MM.1S (cell line): Measurements from ENCODE around the gene GLRX2.

Source experiments
- DNase-seq: peaks from one replicate; pipeline ENCODE4 v3.0.0-alpha.2; 2015
- H2AFZ ChIP-seq: fragments of 300-600 bp; sonication (generic); 2 replicates; pipeline ENCODE4 v1.6.0; 2016; ENCODE audit warnings: antibody characterized with exemption, low read length
- H3F3A ChIP-seq: fragments of 300-600 bp; sonication (generic); 2 replicates; pipeline ENCODE4 v1.6.1; 2016; ENCODE audit warnings: mild to moderate bottlenecking, antibody characterized with exemption, low read length, moderate library complexity, mixed read lengths; ENCODE audit not compliant: insufficient read depth
- H3K27ac ChIP-seq: fragments of 300-600 bp; sonication (generic); 2 replicates; pipeline ENCODE4 v1.5.1; 2016; ENCODE audit warnings: mild to moderate bottlenecking, low read length
- H3K27me3 ChIP-seq: fragments of 300-600 bp; sonication (generic); replicated peaks from 2 replicates; pipeline ENCODE4 v1.6.0; 2016; ENCODE audit warnings: low read length; ENCODE audit not compliant: insufficient read depth
- H3K36me3 ChIP-seq: fragments of 300-600 bp; sonication (generic); replicated peaks from 2 replicates; pipeline ENCODE4 v1.6.1; 2016; ENCODE audit warnings: mild to moderate bottlenecking, low read length, mixed read lengths; ENCODE audit not compliant: insufficient read depth
- H3K4me1 ChIP-seq: fragments of 300-600 bp; sonication (generic); 2 replicates; pipeline ENCODE4 v1.6.1; 2016; ENCODE audit warnings: low read length, mixed read lengths
- H3K4me2 ChIP-seq: fragments of 300-600 bp; sonication (generic); 2 replicates; pipeline ENCODE4 v1.6.0; 2016; ENCODE audit warnings: low read depth, low read length
- H3K4me3 ChIP-seq: fragments of 300-600 bp; sonication (generic); 2 replicates; pipeline ENCODE4 v1.5.1; 2016; ENCODE audit warnings: low read length, mixed read lengths
- H3K79me2 ChIP-seq: fragments of 300-600 bp; sonication (generic); 2 replicates; pipeline ENCODE4 v1.6.1; 2016; ENCODE audit warnings: mixed run types, low read length, mixed read lengths
- H3K9ac ChIP-seq: fragments of 300-600 bp; sonication (generic); 2 replicates; pipeline ENCODE4 v1.6.1; 2016; ENCODE audit warnings: low read length, mixed read lengths
- H3K9me2 ChIP-seq: fragments of 300-600 bp; sonication (generic); replicated peaks from 2 replicates; pipeline ENCODE4 v1.6.1; 2016; ENCODE audit warnings: mild to moderate bottlenecking, low read length, mixed read lengths; ENCODE audit not compliant: insufficient read depth
- H3K9me3 ChIP-seq: fragments of 300-600 bp; sonication (generic); replicated peaks from 2 replicates; pipeline ENCODE4 v1.6.1; 2016; ENCODE audit warnings: mild to moderate bottlenecking, low read length, mixed read lengths; ENCODE audit not compliant: insufficient read depth
- H4K20me1 ChIP-seq: fragments of 300-600 bp; sonication (generic); 2 replicates; pipeline ENCODE4 v1.6.1; 2016; ENCODE audit warnings: mild to moderate bottlenecking, low read length, moderate library complexity, mixed read lengths; ENCODE audit not compliant: insufficient read depth
- EZH2 ChIP-seq: fragments of 300-600 bp; sonication (generic); optimal IDR thresholded peaks from 2 replicates; pipeline ENCODE3; 2017; ENCODE audit warnings: low read depth, mild to moderate bottlenecking, antibody characterized with exemption, low read length, mixed read lengths
- EZH2phosphoT487 ChIP-seq: fragments of 300-600 bp; sonication (generic); IDR thresholded peaks from 2 replicates; pipeline ENCODE4 v1.6.1; 2018; ENCODE audit warnings: antibody characterized with exemption, low read length
- TF ChIP-seq, protein P1 (sequence below): fragments of 300-600 bp; sonication (generic); IDR thresholded peaks from 2 replicates; pipeline ENCODE4 v1.5.1; 2016; ENCODE audit warnings: antibody characterized with exemption, low read length, mixed read lengths

Gene GLRX2

DNA sequence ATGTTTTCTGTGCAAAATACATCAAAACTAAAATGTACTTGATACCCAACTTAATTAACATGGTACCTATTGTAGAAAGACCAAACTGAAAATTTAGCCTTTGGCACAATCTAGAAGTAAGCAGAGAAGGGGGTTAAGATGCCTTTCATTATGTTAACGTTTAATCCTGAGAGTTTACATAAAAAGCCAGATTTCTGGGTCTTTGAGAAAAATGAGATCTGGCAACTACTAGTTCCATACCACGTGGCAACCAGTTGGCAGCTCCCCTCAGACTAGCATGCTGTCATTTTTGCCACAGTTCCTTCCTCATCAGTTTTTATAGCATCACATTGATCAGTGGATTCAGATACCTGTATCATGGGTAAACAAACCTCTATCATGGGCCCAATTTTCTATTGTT is 44.3 kb downstream of the GLRX2 start:
- Histone ChIP-seq H3K4me1 (peaks cover 20% of the 10 kb centered on the region; the same call in 1 of the 2 replicates), H4K20me1 (no peaks in the 10 kb centered on the region), H3F3A (peaks cover 18% of the 10 kb centered on the region), H3K9ac (peak overlapping the region; percentile 94; the same call in 1 of the 2 replicates), H3K27me3 (no peaks in the 10 kb centered on the region), H3K27ac (no peak overlapping the region), H3K4me3 (peak overlapping the region; percentile 89), H3K36me3 (no peaks in the 10 kb centered on the region), H3K79me2 (peaks cover 95% of the 10 kb centered on the region), H3K4me2 (peak overlapping the region; percentile 65), H2AFZ (no peak overlapping the region), H3K9me3 (no peaks in the 10 kb centered on the region), H3K9me2 (no peaks in the 10 kb centered on the region)
- peak; percentile 16 for DNase-seq
- TF ChIP-seq EZH2, result no peak
- no peak for TF ChIP-seq EZH2phosphoT487
- TF ChIP-seq, protein P1, sequence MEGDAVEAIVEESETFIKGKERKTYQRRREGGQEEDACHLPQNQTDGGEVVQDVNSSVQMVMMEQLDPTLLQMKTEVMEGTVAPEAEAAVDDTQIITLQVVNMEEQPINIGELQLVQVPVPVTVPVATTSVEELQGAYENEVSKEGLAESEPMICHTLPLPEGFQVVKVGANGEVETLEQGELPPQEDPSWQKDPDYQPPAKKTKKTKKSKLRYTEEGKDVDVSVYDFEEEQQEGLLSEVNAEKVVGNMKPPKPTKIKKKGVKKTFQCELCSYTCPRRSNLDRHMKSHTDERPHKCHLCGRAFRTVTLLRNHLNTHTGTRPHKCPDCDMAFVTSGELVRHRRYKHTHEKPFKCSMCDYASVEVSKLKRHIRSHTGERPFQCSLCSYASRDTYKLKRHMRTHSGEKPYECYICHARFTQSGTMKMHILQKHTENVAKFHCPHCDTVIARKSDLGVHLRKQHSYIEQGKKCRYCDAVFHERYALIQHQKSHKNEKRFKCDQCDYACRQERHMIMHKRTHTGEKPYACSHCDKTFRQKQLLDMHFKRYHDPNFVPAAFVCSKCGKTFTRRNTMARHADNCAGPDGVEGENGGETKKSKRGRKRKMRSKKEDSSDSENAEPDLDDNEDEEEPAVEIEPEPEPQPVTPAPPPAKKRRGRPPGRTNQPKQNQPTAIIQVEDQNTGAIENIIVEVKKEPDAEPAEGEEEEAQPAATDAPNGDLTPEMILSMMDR, result no peak

DNA sequence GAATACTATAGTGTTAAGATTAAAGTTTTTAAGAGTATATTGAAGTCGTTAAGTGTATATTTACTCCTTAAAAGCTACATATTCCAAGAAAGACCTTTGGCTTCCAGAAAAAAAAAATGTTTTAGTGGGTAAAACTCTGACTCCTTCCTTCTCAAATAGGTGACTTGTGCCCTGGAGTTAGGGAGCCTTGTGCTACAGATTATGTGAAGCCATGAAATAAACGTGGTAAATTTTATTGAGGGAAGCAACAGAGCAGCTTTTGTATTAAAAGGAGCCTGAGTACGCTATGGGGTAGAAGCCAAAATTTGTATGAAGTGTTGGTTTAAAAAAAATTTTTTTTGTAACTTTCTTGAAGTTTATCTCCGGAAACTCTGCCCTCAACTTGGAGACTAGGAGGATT is 44.8 kb downstream of the GLRX2 start:
- H3K36me3 ChIP-seq, result no peaks in the 10 kb centered on the region
- peak overlapping the region; percentile 65 for H3K4me2 ChIP-seq
- H3K79me2 ChIP-seq, result peaks cover 95% of the 10 kb centered on the region
- no peak for DNase-seq
- H3K9ac ChIP-seq, result peak overlapping the region; percentile 94
- no peaks in the 10 kb centered on the region for H3K27me3 ChIP-seq
- peaks cover 20% of the 10 kb centered on the region; the same call in 1 of the 2 replicates for H3K4me1 ChIP-seq
- no peaks in the 10 kb centered on the region for H3K9me3 ChIP-seq
- H4K20me1 ChIP-seq, result no peaks in the 10 kb centered on the region
- TF ChIP-seq, protein P1, result no peak
- no peak for TF ChIP-seq EZH2phosphoT487
- no peak for TF ChIP-seq EZH2
- H3K27ac ChIP-seq, result peak overlapping the region; percentile 87; the same call in 1 of the 2 replicates
- H2AFZ ChIP-seq, result peak overlapping the region; percentile 86; the same call in 1 of the 2 replicates
- peak overlapping the region; percentile 89 for H3K4me3 ChIP-seq
- peaks cover 18% of the 10 kb centered on the region for H3F3A ChIP-seq
- H3K9me2 ChIP-seq, result no peaks in the 10 kb centered on the region

DNA sequence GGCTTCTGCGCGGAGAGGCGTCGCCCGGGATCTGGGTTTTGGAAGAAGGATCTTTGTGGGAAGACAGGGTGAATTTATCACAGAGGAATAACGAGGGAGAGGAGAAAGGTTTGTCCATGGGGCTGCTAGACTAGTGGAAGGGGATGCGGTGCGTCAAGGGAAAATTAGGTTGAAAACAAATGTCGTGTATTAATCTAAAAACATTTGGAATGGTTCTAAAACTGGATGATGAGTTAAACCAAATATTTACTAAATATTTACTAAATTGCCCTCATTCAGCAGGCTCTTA is 45.2 kb downstream of the GLRX2 start:
- H3K9me3 ChIP-seq, result no peaks in the 10 kb centered on the region
- TF ChIP-seq EZH2 (no peak), EZH2phosphoT487 (no peak)
- TF ChIP-seq, protein P1, result no peak
- H3K9me2 ChIP-seq, result no peaks in the 10 kb centered on the region
- peaks cover 95% of the 10 kb centered on the region for H3K79me2 ChIP-seq
- H3K4me2 ChIP-seq, result peak overlapping the region; percentile 65
- no peaks in the 10 kb centered on the region for H4K20me1 ChIP-seq
- DNase-seq, result no peak
- H3F3A ChIP-seq, result peaks cover 18% of the 10 kb centered on the region
- H3K9ac ChIP-seq, result peak overlapping the region; percentile 94
- H3K4me1 ChIP-seq, result peaks cover 20% of the 10 kb centered on the region; the same call in 1 of the 2 replicates
- H3K27ac ChIP-seq, result peak overlapping the region; percentile 87
- peak overlapping the region; percentile 89 for H3K4me3 ChIP-seq
- no peaks in the 10 kb centered on the region for H3K36me3 ChIP-seq
- H3K27me3 ChIP-seq, result no peaks in the 10 kb centered on the region
- H2AFZ ChIP-seq, result peak overlapping the region; percentile 86
